Activated CD4-positive, alpha-beta T cell treated with anti-CD3 and anti-CD28 coated beads for 48 hours (primary cell): ENCODE data around the gene CTAGE4.
"Not testable (repeated sequence)": the region's sequence is repeated elsewhere in the genome, so short reads cannot be mapped to it uniquely, and the experiment has no call there.

Experiments used
- DNase-seq: peaks from one replicate; pipeline ENCODE4 v3.0.0-alpha.2; 2020

The CTAGE4 gene

GRCh38 chr7:144183166-144183565 is at the start of gene CTAGE4:
TSS of gene CTAGE4 (plus strand) at chr7:144183466. CDS start at chr7:144183504, 38 bp downstream.
- DNase-seq, result not testable (repeated sequence)

- DNase-seq, result no peak
These were observed 49.1 kb upstream of the CTAGE4 start for GRCh38 chr7:144134116-144134515.

GRCh38 chr7:144137501-144137900 is 45.8 kb upstream of the CTAGE4 start:
- DNase-seq, result no peak

GRCh38 chr7:144142187-144142586 is 41.1 kb upstream of the CTAGE4 start:
- DNase-seq, result no peak

- no peak for DNase-seq
These were observed 38.8 kb upstream of the CTAGE4 start for GRCh38 chr7:144144426-144144825.

GRCh38 chr7:144148224-144148827 is 34.9 kb upstream of the CTAGE4 start:
- no peak for DNase-seq

- no peak for DNase-seq
These were observed 24.4 kb upstream of the CTAGE4 start for GRCh38 chr7:144158861-144159260.

GRCh38 chr7:144164784-144165183 is 18.5 kb upstream of the CTAGE4 start:
- no peak for DNase-seq

GRCh38 chr7:144171594-144172350 is 11.5 kb upstream of the CTAGE4 start:
- DNase-seq, result not testable (repeated sequence)

GRCh38 chr7:144174613-144175012 is 8.7 kb upstream of the CTAGE4 start:
- no peak for DNase-seq

- peak; percentile 27 for DNase-seq
These were observed 4.7 kb upstream of the CTAGE4 start for GRCh38 chr7:144178380-144179164.

- DNase-seq, result not testable (repeated sequence)
These were observed 4.1 kb upstream of the CTAGE4 start for GRCh38 chr7:144179165-144179479.

- not testable (repeated sequence) for DNase-seq
These were observed 4.6 kb downstream of the CTAGE4 start for GRCh38 chr7:144187848-144188247.

- not testable (repeated sequence) for DNase-seq
These were observed 5.4 kb downstream of the CTAGE4 start for GRCh38 chr7:144188578-144189171.

- not testable (repeated sequence) for DNase-seq
These were observed 10.5 kb downstream of the CTAGE4 start for GRCh38 chr7:144193782-144194181.

GRCh38 chr7:144194453-144194852 is 11.2 kb downstream of the CTAGE4 start:
- not testable (repeated sequence) for DNase-seq

- DNase-seq, result peak; percentile 6
These were observed 12.1 kb downstream of the CTAGE4 start, which contains the start of gene ARHGEF35 for GRCh38 chr7:144195212-144195872. TSS of gene ARHGEF35 (minus strand) at chr7:144195833. CDS start at chr7:144188383, 7,450 bp downstream.

- DNase-seq, result not testable (repeated sequence)
These were observed 15.7 kb downstream of the CTAGE4 start for GRCh38 chr7:144198934-144199333.

- not testable (repeated sequence) for DNase-seq
These were observed 18.7 kb downstream of the CTAGE4 start for GRCh38 chr7:144201978-144202377.

GRCh38 chr7:144203086-144203485 is 19.8 kb downstream of the CTAGE4 start:
- DNase-seq, result not testable (repeated sequence)

- DNase-seq, result not testable (repeated sequence)
These were observed 22.0 kb downstream of the CTAGE4 start for GRCh38 chr7:144205306-144205705.

GRCh38 chr7:144217200-144217599 is 33.9 kb downstream of the CTAGE4 start:
- not testable (repeated sequence) for DNase-seq
